HUDEP-2 (cell line): ENCODE measurements around the gene TFR2.

Source experiments
- DNase-seq, 76 experiments: peaks; one replicate each; lab custom pipeline; 2025; ENCODE audit not compliant: unreplicated experiment in 76 of 76; lab: John Stamatoyannopoulos, UW

Gene TFR2

GRCh38 chr7:100641463-100641859 lies at the start of gene TFR2:
Gene TFR2 (minus strand): TSS chr7:100641552. CDS start chr7:100641509, 43 bp downstream.
- DNase-seq = peak in 74 of 76 experiments; percentile 87 to 99 (median 97)

GRCh38 chr7:100689230-100690135 lies 48.1 kb upstream of the TFR2 start:
- no peak for DNase-seq

- no peak for DNase-seq
These were observed 47.0 kb upstream of the TFR2 start for GRCh38 chr7:100688326-100688860.

GRCh38 chr7:100687751-100688300 lies 46.5 kb upstream of the TFR2 start:
- peak in 2 of 76 experiments; percentile 14 to 54 for DNase-seq

GRCh38 chr7:100687261-100687660 lies 45.9 kb upstream of the TFR2 start:
- no peak for DNase-seq

GRCh38 chr7:100686822-100687211 lies 45.5 kb upstream of the TFR2 start:
- no peak for DNase-seq

- no peak for DNase-seq
These were observed 45.0 kb upstream of the TFR2 start for GRCh38 chr7:100686201-100686821.

GRCh38 chr7:100685631-100686145 lies 44.3 kb upstream of the TFR2 start:
- DNase-seq = no peak

GRCh38 chr7:100685049-100685605 lies 43.8 kb upstream of the TFR2 start:
- no peak for DNase-seq

GRCh38 chr7:100684534-100685042 lies 43.2 kb upstream of the TFR2 start:
- no peak for DNase-seq

- no peak for DNase-seq
These were observed 42.5 kb upstream of the TFR2 start for GRCh38 chr7:100683659-100684533.

GRCh38 chr7:100682991-100683658 lies 41.8 kb upstream of the TFR2 start:
- no peak for DNase-seq

GRCh38 chr7:100682228-100682741 lies 40.9 kb upstream of the TFR2 start:
- DNase-seq = peak in 3 of 76 experiments; percentile 13 to 44 (median 20)

GRCh38 chr7:100681491-100682227 lies 40.3 kb upstream of the TFR2 start:
- no peak for DNase-seq

GRCh38 chr7:100680576-100681271 lies 39.4 kb upstream of the TFR2 start:
- DNase-seq = peak in 3 of 76 experiments; percentile 16 to 30 (median 26)

- peak in 8 of 76 experiments; percentile 8 to 50 (median 24) for DNase-seq
These were observed 38.7 kb upstream of the TFR2 start for GRCh38 chr7:100679927-100680575.
